Activated CD8-positive, alpha-beta memory T cell treated with anti-CD3 and anti-CD28 coated beads, Interleukin-2, amount 50 U/mL, for 4 hours (primary cell): ENCODE data around the gene PRSS12.

Source experiments
- DNase-seq: peaks from one replicate; pipeline ENCODE4 v3.0.0-alpha.2; 2020

The PRSS12 gene

GRCh38 chr4:118356731-118357130 is 3.9 kb upstream of the PRSS12 start:
- no peak for DNase-seq

- DNase-seq, result no peak
These were observed 3.3 kb upstream of the PRSS12 start for GRCh38 chr4:118356111-118356510.

GRCh38 chr4:118354913-118355312 is 2.1 kb upstream of the PRSS12 start:
- no peak for DNase-seq

- no peak for DNase-seq
These were observed 779 bp upstream of the PRSS12 start for GRCh38 chr4:118353534-118354030.

GRCh38 chr4:118351851-118352827 is 664 bp downstream of the PRSS12 start:
- peak; percentile 13 for DNase-seq

GRCh38 chr4:118350961-118351360 is 1.8 kb downstream of the PRSS12 start:
- DNase-seq, result no peak

GRCh38 chr4:118348886-118349285 is 3.9 kb downstream of the PRSS12 start:
- no peak for DNase-seq

GRCh38 chr4:118346495-118346894 is 6.3 kb downstream of the PRSS12 start:
- no peak for DNase-seq

- DNase-seq, result no peak
These were observed 7.0 kb downstream of the PRSS12 start for GRCh38 chr4:118345813-118346212.

- no peak for DNase-seq
These were observed 8.0 kb downstream of the PRSS12 start for GRCh38 chr4:118344801-118345200.

GRCh38 chr4:118343501-118343900 is 9.3 kb downstream of the PRSS12 start:
- DNase-seq, result no peak

GRCh38 chr4:118340109-118340508 is 12.7 kb downstream of the PRSS12 start:
- no peak for DNase-seq

- no peak for DNase-seq
These were observed 13.6 kb downstream of the PRSS12 start for GRCh38 chr4:118338981-118339765.

GRCh38 chr4:118338518-118338917 is 14.3 kb downstream of the PRSS12 start:
- no peak for DNase-seq

GRCh38 chr4:118337954-118338353 is 14.8 kb downstream of the PRSS12 start:
- DNase-seq, result no peak

- no peak for DNase-seq
These were observed 17.0 kb downstream of the PRSS12 start for GRCh38 chr4:118335774-118336173.

GRCh38 chr4:118335324-118335723 is 17.5 kb downstream of the PRSS12 start:
- DNase-seq, result no peak

GRCh38 chr4:118331352-118331751 is 21.5 kb downstream of the PRSS12 start:
- no peak for DNase-seq

GRCh38 chr4:118329849-118330248 is 23.0 kb downstream of the PRSS12 start:
- DNase-seq, result no peak

GRCh38 chr4:118327554-118328241 is 25.1 kb downstream of the PRSS12 start:
- DNase-seq, result no peak

GRCh38 chr4:118326585-118326984 is 26.2 kb downstream of the PRSS12 start:
- DNase-seq, result no peak

GRCh38 chr4:118325431-118325830 is 27.4 kb downstream of the PRSS12 start:
- no peak for DNase-seq
